Stimulated activated CD4-positive, alpha-beta T cell treated with anti-CD3 and anti-CD28 coated beads, Interleukin-2, amount 100 ng/mL, for 4 hours (primary cell): ENCODE results near the gene FBRSL1.
"Not testable (repeated sequence)": the region's sequence is repeated elsewhere in the genome, so short reads cannot be mapped to it uniquely, and the experiment has no call there.

Experiments
- DNase-seq: peaks from one replicate; pipeline ENCODE4 v3.0.0-alpha.2; 2020; ENCODE audit warnings: low read depth

The FBRSL1 gene

GRCh38 chr12:132489602-132490266 is at the start of gene FBRSL1:
TSS of gene FBRSL1 (plus strand) at chr12:132490151.
- DNase-seq: peak; percentile 89

- DNase-seq: not testable (repeated sequence)
These were observed 49.5 kb upstream of the FBRSL1 start for GRCh38 chr12:132440420-132440819.

- no peak for DNase-seq
These were observed 47.8 kb upstream of the FBRSL1 start for GRCh38 chr12:132441871-132442863.

- DNase-seq: no peak
These were observed 46.9 kb upstream of the FBRSL1 start for GRCh38 chr12:132443091-132443490.

- no peak for DNase-seq
These were observed 45.7 kb upstream of the FBRSL1 start for GRCh38 chr12:132444283-132444682.

- DNase-seq: peak; percentile 71
These were observed 44.7 kb upstream of the FBRSL1 start for GRCh38 chr12:132444957-132445883.

- DNase-seq: peak; percentile 32
These were observed 43.9 kb upstream of the FBRSL1 start for GRCh38 chr12:132445884-132446632.

GRCh38 chr12:132446633-132447326 is 43.2 kb upstream of the FBRSL1 start:
- no peak for DNase-seq

- DNase-seq: no peak
These were observed 42.6 kb upstream of the FBRSL1 start for GRCh38 chr12:132447327-132447720.

- DNase-seq: no peak
These were observed 42.1 kb upstream of the FBRSL1 start for GRCh38 chr12:132447731-132448462.

- no peak for DNase-seq
These were observed 41.5 kb upstream of the FBRSL1 start for GRCh38 chr12:132448463-132448820.

GRCh38 chr12:132449565-132450417 is 40.2 kb upstream of the FBRSL1 start:
- DNase-seq: no peak

- DNase-seq: no peak
These were observed 39.4 kb upstream of the FBRSL1 start for GRCh38 chr12:132450418-132451171.

- no peak for DNase-seq
These were observed 38.6 kb upstream of the FBRSL1 start for GRCh38 chr12:132451172-132451835.

GRCh38 chr12:132451836-132452195 is 38.1 kb upstream of the FBRSL1 start:
- no peak for DNase-seq

GRCh38 chr12:132452596-132453350 is 37.2 kb upstream of the FBRSL1 start:
- DNase-seq: no peak
